ENCODE measurements around the gene PEMT.

DNA sequence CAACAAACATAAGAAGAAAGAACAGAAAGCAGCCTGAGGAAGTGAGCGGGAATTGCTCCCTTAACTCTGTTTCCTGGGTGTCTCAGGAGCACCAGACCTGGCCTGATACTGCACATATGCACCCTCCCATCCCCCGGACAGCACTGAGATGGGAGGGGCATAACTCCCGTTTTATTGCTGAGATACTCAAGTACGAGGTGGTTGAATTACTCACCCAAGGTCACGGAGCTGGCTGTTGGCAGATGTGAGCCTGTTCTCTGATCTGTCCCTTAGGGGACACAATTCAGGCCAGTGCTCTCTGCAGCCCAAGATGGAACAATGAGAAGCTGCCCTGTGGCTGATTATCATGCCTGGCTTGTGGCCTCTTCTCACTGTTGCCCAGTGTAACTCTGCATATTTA lies 123.8 kb downstream of the PEMT start:
- no peak for TF ChIP-seq ZNF512 (CRISPR knock-in tag; IDR thresholded peaks at IDR 0.05; ENCODE audit: borderline replicate concordance)
- TF ChIP-seq MLX (CRISPR knock-in tag; IDR thresholded peaks at IDR 0.05): no peak
- no peak for TF ChIP-seq ATF1 (CRISPR knock-in tag; IDR thresholded peaks at IDR 0.05)
- no peak for TF ChIP-seq MXD4 (CRISPR knock-in tag; IDR thresholded peaks at IDR 0.05; ENCODE audit: borderline replicate concordance)
- TF ChIP-seq, protein P1, sequence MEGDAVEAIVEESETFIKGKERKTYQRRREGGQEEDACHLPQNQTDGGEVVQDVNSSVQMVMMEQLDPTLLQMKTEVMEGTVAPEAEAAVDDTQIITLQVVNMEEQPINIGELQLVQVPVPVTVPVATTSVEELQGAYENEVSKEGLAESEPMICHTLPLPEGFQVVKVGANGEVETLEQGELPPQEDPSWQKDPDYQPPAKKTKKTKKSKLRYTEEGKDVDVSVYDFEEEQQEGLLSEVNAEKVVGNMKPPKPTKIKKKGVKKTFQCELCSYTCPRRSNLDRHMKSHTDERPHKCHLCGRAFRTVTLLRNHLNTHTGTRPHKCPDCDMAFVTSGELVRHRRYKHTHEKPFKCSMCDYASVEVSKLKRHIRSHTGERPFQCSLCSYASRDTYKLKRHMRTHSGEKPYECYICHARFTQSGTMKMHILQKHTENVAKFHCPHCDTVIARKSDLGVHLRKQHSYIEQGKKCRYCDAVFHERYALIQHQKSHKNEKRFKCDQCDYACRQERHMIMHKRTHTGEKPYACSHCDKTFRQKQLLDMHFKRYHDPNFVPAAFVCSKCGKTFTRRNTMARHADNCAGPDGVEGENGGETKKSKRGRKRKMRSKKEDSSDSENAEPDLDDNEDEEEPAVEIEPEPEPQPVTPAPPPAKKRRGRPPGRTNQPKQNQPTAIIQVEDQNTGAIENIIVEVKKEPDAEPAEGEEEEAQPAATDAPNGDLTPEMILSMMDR (IDR thresholded peaks at IDR 0.05): no peak
- TF ChIP-seq ZNF281 (CRISPR knock-in tag; IDR thresholded peaks at IDR 0.05): no peak
- no peak for TF ChIP-seq JAZF1 (CRISPR knock-in tag; IDR thresholded peaks at IDR 0.05)
- TF ChIP-seq, protein P2, sequence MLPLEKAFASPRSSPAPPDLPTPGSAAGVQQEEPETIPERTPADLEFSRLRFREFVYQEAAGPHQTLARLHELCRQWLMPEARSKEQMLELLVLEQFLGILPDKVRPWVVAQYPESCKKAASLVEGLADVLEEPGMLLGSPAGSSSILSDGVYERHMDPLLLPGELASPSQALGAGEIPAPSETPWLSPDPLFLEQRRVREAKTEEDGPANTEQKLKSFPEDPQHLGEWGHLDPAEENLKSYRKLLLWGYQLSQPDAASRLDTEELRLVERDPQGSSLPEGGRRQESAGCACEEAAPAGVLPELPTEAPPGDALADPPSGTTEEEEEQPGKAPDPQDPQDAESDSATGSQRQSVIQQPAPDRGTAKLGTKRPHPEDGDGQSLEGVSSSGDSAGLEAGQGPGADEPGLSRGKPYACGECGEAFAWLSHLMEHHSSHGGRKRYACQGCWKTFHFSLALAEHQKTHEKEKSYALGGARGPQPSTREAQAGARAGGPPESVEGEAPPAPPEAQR (CRISPR knock-in tag; IDR thresholded peaks at IDR 0.05): no peak

All from WTC11 (cell line).